Esophagus squamous epithelium (tissue), 4 donors: ENCODE measurements around the gene SHC2.

ENCODE experiments used
- CTCF ChIP-seq, 6 experiments: fragments of 450-650 bp in 4 of 6; fragments of 200-600 bp in 2 of 6; sonication (generic) in 2 of 6; IDR thresholded peaks; one replicate each; pipeline ENCODE4 v1.5.1; 2016 to 2019; ENCODE audit warnings: antibody characterized with exemption in 6 of 6, mild to moderate bottlenecking in 4 of 6, moderate library complexity in 4 of 6
- POLR2A ChIP-seq, 4 donors: fragments of 450-650 bp; IDR thresholded peaks; one replicate each; pipeline ENCODE4 v1.6.1; 2017; ENCODE audit warnings: antibody characterized with exemption in 4 of 4, mild to moderate bottlenecking in 4 of 4, moderate library complexity in 3 of 4

DNA sequence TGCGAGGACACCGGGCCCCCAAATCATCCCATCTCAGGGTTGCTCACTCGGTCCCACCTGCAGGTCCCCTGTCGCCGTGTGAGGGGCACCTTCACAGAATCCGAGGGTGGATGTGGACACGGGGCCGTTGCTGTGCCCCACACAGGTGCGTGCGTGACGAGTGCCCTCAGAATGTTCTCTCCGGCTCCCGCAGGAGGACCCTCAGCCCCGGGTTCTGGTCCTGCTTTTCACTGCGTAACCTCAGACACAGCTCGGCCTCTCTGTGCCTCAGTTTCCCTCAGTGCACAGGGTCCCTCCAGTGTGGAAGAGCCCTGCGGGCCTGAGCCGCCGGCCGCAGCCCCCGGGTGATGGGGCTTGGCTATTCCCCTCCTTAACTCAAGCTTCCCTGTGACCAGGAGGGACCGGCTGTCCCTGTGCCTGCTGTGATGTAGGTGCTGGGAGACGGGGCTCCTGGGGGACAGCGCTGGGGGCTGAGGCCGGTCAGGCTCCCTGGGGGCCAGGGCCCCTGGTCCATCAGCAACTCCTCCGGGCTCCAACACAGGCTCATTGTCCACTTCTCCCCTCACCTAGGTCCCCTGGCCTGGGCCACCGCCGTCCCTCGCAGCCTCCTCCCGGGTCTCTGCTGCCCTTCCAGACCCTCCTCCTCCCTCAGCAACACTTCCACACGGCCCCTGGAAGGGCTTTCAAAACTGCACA lies 4.8 kb downstream of the SHC2 start:
- no peak for TF ChIP-seq CTCF (IDR thresholded peaks at IDR 0.05)
- TF ChIP-seq POLR2A (IDR thresholded peaks at IDR 0.05), result no peak
